Liver (tissue), 3 donors: ENCODE results near the gene C9orf72.

Experiments
- RXRA ChIP-seq, 2 donors: IDR thresholded peaks; 2 replicates each; pipeline ENCODE4 v1.6.1; 2017 to 2018; ENCODE audit warnings: antibody characterized with exemption in 2 of 2, mild to moderate bottlenecking in 1 of 2
- TF ChIP-seq, protein P1 (sequence below): fragments of 150-350 bp; IDR thresholded peaks from 2 replicates; pipeline ENCODE4 v1.5.1; 2017; ENCODE audit warnings: improper control_type of control experiment, low read depth, low read length; ENCODE audit not compliant: missing input control
- donor health status: healthy.
- donor health status: healthy.

DNA sequence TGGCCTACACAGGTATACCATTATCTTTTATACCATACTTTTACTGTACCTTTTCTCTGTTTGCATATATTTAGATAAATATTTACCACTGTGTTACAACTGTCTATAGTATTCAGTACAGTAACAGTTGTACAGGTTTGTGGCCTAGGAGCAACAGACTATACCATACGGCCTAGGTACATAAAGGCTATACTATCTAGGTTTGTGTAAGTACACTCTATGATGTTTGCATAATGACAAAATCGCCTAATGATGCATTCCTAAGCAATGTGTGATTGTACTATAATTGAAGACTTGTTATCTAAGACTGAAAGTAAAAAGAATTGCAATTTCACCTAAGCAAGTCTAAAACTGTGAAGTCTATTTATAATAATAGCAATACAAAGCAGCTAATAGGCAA, 3.9 kb downstream of the C9orf72 start:
- TF ChIP-seq, protein P1, sequence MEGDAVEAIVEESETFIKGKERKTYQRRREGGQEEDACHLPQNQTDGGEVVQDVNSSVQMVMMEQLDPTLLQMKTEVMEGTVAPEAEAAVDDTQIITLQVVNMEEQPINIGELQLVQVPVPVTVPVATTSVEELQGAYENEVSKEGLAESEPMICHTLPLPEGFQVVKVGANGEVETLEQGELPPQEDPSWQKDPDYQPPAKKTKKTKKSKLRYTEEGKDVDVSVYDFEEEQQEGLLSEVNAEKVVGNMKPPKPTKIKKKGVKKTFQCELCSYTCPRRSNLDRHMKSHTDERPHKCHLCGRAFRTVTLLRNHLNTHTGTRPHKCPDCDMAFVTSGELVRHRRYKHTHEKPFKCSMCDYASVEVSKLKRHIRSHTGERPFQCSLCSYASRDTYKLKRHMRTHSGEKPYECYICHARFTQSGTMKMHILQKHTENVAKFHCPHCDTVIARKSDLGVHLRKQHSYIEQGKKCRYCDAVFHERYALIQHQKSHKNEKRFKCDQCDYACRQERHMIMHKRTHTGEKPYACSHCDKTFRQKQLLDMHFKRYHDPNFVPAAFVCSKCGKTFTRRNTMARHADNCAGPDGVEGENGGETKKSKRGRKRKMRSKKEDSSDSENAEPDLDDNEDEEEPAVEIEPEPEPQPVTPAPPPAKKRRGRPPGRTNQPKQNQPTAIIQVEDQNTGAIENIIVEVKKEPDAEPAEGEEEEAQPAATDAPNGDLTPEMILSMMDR: no peak
- no peak for TF ChIP-seq RXRA (IDR thresholded peaks at IDR 0.05)
